Measurements from ENCODE around the gene CTRL. TPM values are rescaled to one million over a fixed set of nuclear protein-coding genes. Genes with fewer than 3 reads are reported as not detected.

The CTRL gene
- total and polyA plus RNA-seq, 12 donors = 0.39 to 2.0 (median 0.84) TPM

DNA sequence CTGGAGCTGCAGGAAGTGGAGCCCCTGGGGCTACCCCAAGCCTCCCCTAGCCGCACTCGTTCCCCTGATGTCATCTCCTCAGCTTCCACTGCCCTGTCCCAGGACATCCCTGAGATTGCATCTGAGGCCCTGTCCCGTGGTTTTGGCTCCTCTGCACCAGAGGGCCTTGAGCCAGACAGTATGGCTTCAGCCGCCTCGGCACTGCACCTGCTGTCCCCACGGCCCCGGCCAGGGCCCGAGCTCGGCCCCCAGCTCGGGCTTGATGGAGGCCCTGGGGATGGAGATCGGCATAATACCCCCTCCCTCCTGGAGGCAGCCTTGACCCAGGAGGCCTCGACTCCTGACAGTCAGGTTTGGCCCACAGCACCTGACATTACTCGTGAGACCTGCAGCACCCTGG is 51.1 kb downstream of the CTRL start:
- no peak overlapping the region for H3K4me3 ChIP-seq
- H3K4me1 ChIP-seq = peaks cover 22 to 64% (median 30%) of the 10 kb centered on the region in 9 donors
- no peaks in the 10 kb centered on the region for H3K27me3 ChIP-seq
- H3K9me3 ChIP-seq = no peaks in the 10 kb centered on the region
- peaks cover 6 to 99% (median 73%) of the 10 kb centered on the region in 9 donors for H3K36me3 ChIP-seq
- H3K27ac ChIP-seq = peak overlapping the region in 8 of 10 donors; percentile 7 to 92 (median 88)
- ATAC-seq (no peak), DNase-seq (no peak)
- TF ChIP-seq, protein P1, sequence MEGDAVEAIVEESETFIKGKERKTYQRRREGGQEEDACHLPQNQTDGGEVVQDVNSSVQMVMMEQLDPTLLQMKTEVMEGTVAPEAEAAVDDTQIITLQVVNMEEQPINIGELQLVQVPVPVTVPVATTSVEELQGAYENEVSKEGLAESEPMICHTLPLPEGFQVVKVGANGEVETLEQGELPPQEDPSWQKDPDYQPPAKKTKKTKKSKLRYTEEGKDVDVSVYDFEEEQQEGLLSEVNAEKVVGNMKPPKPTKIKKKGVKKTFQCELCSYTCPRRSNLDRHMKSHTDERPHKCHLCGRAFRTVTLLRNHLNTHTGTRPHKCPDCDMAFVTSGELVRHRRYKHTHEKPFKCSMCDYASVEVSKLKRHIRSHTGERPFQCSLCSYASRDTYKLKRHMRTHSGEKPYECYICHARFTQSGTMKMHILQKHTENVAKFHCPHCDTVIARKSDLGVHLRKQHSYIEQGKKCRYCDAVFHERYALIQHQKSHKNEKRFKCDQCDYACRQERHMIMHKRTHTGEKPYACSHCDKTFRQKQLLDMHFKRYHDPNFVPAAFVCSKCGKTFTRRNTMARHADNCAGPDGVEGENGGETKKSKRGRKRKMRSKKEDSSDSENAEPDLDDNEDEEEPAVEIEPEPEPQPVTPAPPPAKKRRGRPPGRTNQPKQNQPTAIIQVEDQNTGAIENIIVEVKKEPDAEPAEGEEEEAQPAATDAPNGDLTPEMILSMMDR (IDR thresholded peaks at IDR 0.05) = no peak
- intact Hi-C loops (cut with DNase I) = loop anchor here in 9 of 10 donors (5.0 kb wide), 4 partner anchors 37 to 162 kb away; partner anchors contain the start of genes DDX28 (in 1 of the 9) and DUS2 (in 1 of the 9)
- 90 to 93% methylated on average over 13 of the region's 13 CpGs for WGBS, 2 donors

DNA sequence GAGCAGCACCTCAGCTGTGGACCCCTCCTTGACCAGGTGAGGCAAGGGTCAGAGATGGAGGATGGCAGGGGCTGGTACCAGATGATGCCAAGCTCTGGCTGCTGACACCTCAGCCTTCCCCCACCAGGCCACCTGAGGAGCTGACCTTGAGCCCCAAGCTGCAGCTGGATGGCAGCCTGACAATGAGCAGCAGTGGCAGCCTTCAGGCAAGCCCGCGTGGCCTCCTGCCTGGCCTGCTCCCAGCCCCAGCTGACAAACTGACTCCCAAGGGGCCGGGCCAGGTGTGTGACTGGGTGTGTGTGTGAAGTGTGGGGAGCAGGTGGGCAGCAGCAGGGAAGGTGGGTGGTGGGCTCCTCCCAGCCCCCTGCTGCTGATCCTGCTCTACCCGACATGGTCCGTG is 51.7 kb downstream of the CTRL start:
- intact Hi-C loops (cut with DNase I) = loop anchor here in 9 of 10 donors (5.0 kb wide), 5 partner anchors 37 to 162 kb away; partner anchors contain the start of genes DDX28 (in 1 of the 9), DUS2 (in 1 of the 9) and THAP11 (in 1 of the 9)
- ATAC-seq = no peak
- DNase-seq = no peak
- Histone ChIP-seq H3K4me3 (no peak overlapping the region), H3K27ac (peak overlapping the region in 3 of 10 donors; percentile 62 to 89 (median 80)), H3K36me3 (peaks cover 6 to 96% (median 73%) of the 10 kb centered on the region in 9 donors), H3K9me3 (no peaks in the 10 kb centered on the region), H3K27me3 (no peaks in the 10 kb centered on the region), H3K4me1 (peaks cover 24 to 67% (median 36%) of the 10 kb centered on the region in 9 donors)
- WGBS, 2 donors = 83% methylated on average over 5 of the region's 5 CpGs
- TF ChIP-seq, protein P1 (IDR thresholded peaks at IDR 0.05) = no peak

Other genes starting within 250 kb of the CTRL start
- gene GFOD2, start 212.5 kb downstream of the CTRL start, total RNA-seq = 10 to 100 TPM in 2 of 10 donors, 1 to 10 TPM in 8; 6.0 to 10.7 (median 8.2) TPM
- 10 to 100 TPM in 1 of 2 donors, 1 to 10 TPM in 1; 8.2 to 10.9 TPM for gene GFOD2, start 212.5 kb downstream of the CTRL start, polyA plus RNA-seq
- gene RANBP10, start 125.3 kb downstream of the CTRL start, total RNA-seq = 10 to 100 TPM; 11.1 to 21.6 (median 15.6) TPM
- 1 to 10 TPM; 6.4 to 8.9 TPM for gene RANBP10, start 125.3 kb downstream of the CTRL start, polyA plus RNA-seq
- 1 to 10 TPM in 1 of 10 donors, under 1 TPM in 9; 0.15 to 1.1 (median 0.48) TPM for gene TSNAXIP1, start 125.0 kb downstream of the CTRL start, total RNA-seq
- 1 to 10 TPM in 1 of 2 donors, under 1 TPM in 1; 0.74 to 1.2 TPM for gene TSNAXIP1, start 125.0 kb downstream of the CTRL start, polyA plus RNA-seq
- gene THAP11, start 89.5 kb downstream of the CTRL start, total RNA-seq = 10 to 100 TPM; 20.6 to 41.3 (median 26.9) TPM
- 10 to 100 TPM in 1 of 2 donors, 1 to 10 TPM in 1; 6.0 to 23.5 TPM for gene THAP11, start 89.5 kb downstream of the CTRL start, polyA plus RNA-seq
- gene NUTF2, start 84.9 kb downstream of the CTRL start, total RNA-seq = 100 to 1,000 TPM in 1 of 10 donors, 10 to 100 TPM in 9; 73.9 to 105 (median 80.5) TPM
- gene NUTF2, start 84.9 kb downstream of the CTRL start, polyA plus RNA-seq = 100 to 1,000 TPM; 186 to 214 TPM
- 10 to 100 TPM; 16.1 to 27.1 (median 19.1) TPM for gene CENPT, start 84.2 kb downstream of the CTRL start, total RNA-seq
- 10 to 100 TPM; 31.1 to 63.3 TPM for gene CENPT, start 84.2 kb downstream of the CTRL start, polyA plus RNA-seq
- 10 to 100 TPM; 25.8 to 41.6 (median 31.3) TPM for gene EDC4, start 58.8 kb downstream of the CTRL start, total RNA-seq
- 10 to 100 TPM; 30.2 to 46.8 TPM for gene EDC4, start 58.8 kb downstream of the CTRL start, polyA plus RNA-seq
- 1 to 10 TPM in 6 of 10 donors, not detected in 4; 1.1 to 2.7 (median 1.5) TPM for gene NRN1L, start 47.0 kb downstream of the CTRL start, total RNA-seq
- gene NRN1L, start 47.0 kb downstream of the CTRL start, polyA plus RNA-seq = 1 to 10 TPM; 1.8 to 4.0 TPM
- 10 to 100 TPM; 16.0 to 24.5 (median 20.5) TPM for gene PSKH1, start 38.6 kb downstream of the CTRL start, total RNA-seq
- 10 to 100 TPM; 15.7 to 22.9 TPM for gene PSKH1, start 38.6 kb downstream of the CTRL start, polyA plus RNA-seq
- gene PSMB10, start 5.0 kb upstream of the CTRL start, total RNA-seq = 100 to 1,000 TPM in 1 of 10 donors, 10 to 100 TPM in 9; 48.9 to 164 (median 62.8) TPM
- gene PSMB10, start 5.0 kb upstream of the CTRL start, polyA plus RNA-seq = 100 to 1,000 TPM in 1 of 2 donors, 10 to 100 TPM in 1; 87.4 to 170 TPM
- gene LCAT, start 12.3 kb upstream of the CTRL start, total RNA-seq = 10 to 100 TPM; 14.4 to 24.6 (median 20.6) TPM
- 10 to 100 TPM; 18.1 to 96.5 TPM for gene LCAT, start 12.3 kb upstream of the CTRL start, polyA plus RNA-seq
- gene SLC12A4, start 36.8 kb upstream of the CTRL start, total RNA-seq = 100 to 1,000 TPM in 1 of 10 donors, 10 to 100 TPM in 9; 70.9 to 107 (median 86.6) TPM
- 100 to 1,000 TPM in 1 of 2 donors, 10 to 100 TPM in 1; 70.1 to 116 TPM for gene SLC12A4, start 36.8 kb upstream of the CTRL start, polyA plus RNA-seq
- under 1 TPM in 1 of 10 donors, not detected in 9; 0.34 TPM for gene DPEP3, start 48.6 kb upstream of the CTRL start, total RNA-seq
- under 1 TPM in 1 of 2 donors, not detected in 1; 0.01 TPM for gene DPEP3, start 48.6 kb upstream of the CTRL start, polyA plus RNA-seq
- gene DPEP2, start 67.6 kb upstream of the CTRL start, total RNA-seq = 1 to 10 TPM in 9 of 10 donors, not detected in 1; 1.2 to 6.2 (median 1.7) TPM
- 1 to 10 TPM; 1.0 to 1.5 TPM for gene DPEP2, start 67.6 kb upstream of the CTRL start, polyA plus RNA-seq
- gene DPEP2NB, start 84.0 kb upstream of the CTRL start, total RNA-seq = not detected
- gene DPEP2NB, start 84.0 kb upstream of the CTRL start, polyA plus RNA-seq = not detected
- gene DDX28, start 91.4 kb upstream of the CTRL start, total RNA-seq = 10 to 100 TPM in 4 of 10 donors, 1 to 10 TPM in 6; 8.4 to 13.1 (median 9.7) TPM
- gene DDX28, start 91.4 kb upstream of the CTRL start, polyA plus RNA-seq = 1 to 10 TPM; 5.3 to 9.6 TPM
- 10 to 100 TPM in 2 of 10 donors, 1 to 10 TPM in 8; 4.8 to 13.1 (median 7.2) TPM for gene DUS2, start 91.4 kb upstream of the CTRL start, total RNA-seq
- 1 to 10 TPM; 4.2 to 9.6 TPM for gene DUS2, start 91.4 kb upstream of the CTRL start, polyA plus RNA-seq
- gene NFATC3, start 153.5 kb upstream of the CTRL start, total RNA-seq = 10 to 100 TPM; 19.8 to 32.9 (median 25.1) TPM
- gene NFATC3, start 153.5 kb upstream of the CTRL start, polyA plus RNA-seq = 1 to 10 TPM; 6.3 to 9.2 TPM

Measured in heart right ventricle (tissue), 16 donors.